ENCODE measurements around the gene OCA2. TPM values are rescaled to one million over a fixed set of nuclear protein-coding genes. Genes with fewer than 3 reads are reported as not detected.
"Not testable (repeated sequence)": the region's sequence is repeated elsewhere in the genome, so short reads cannot be mapped to it uniquely, and the experiment has no call there.

Gene OCA2
- total RNA-seq, 1 donor from 2014 or later = not detected

GRCh38 chr15:27776501-27776900 is 322.6 kb downstream of the OCA2 start:
- intact Hi-C loops (cut with micrococcal nuclease) = no loop called here

DNA sequence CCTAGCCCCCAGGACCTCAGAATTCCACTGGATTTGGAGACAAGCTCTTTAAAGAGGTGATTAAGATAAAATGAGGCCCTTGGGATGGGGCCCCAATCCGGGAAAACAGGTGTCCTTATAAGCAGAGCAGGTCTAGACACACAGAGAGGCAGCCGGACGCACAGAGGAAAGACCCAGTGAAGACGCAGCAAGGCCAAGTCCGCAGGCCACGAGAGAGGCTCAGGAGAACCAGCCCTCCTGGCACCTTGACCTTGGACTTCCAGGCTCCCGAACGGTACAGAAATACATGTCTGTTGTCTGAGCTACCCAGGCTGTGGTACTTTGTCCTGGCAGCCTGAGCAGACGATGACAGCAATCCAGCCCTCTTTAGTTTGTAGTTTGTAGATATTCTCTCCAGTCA is 324.5 kb downstream of the OCA2 start:
- intact Hi-C loops (cut with micrococcal nuclease) = no loop called here

- intact Hi-C loops (cut with micrococcal nuclease) = no loop called here
Observed at GRCh38 chr15:27774191-27774590, 324.9 kb downstream of the OCA2 start.

DNA sequence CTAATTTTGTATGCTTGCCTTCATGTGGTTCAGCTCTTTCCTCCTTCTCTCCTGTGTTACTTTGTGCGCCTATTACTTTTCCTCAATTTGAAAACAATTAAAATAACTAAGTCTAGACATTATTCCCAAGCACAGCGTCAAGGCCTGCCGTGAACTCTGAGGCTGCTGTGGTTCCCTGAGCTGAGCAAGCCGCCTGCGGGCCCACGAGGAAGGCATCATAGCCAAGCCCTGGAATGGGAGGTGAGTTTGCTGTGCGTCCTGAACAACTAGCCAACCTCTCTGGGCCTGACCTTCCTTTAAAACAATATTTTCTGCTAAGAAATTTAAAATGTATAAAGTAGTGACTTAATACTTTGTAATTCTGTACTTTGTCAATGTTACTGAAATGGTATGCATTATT is 327.2 kb downstream of the OCA2 start:
- intact Hi-C loops (cut with micrococcal nuclease) = no loop called here

- intact Hi-C loops (cut with micrococcal nuclease) = no loop called here
Observed at GRCh38 chr15:27770769-27771554, 328.2 kb downstream of the OCA2 start.

- intact Hi-C loops (cut with micrococcal nuclease) = no loop called here
Observed at GRCh38 chr15:27770086-27770607, 329.0 kb downstream of the OCA2 start.

DNA sequence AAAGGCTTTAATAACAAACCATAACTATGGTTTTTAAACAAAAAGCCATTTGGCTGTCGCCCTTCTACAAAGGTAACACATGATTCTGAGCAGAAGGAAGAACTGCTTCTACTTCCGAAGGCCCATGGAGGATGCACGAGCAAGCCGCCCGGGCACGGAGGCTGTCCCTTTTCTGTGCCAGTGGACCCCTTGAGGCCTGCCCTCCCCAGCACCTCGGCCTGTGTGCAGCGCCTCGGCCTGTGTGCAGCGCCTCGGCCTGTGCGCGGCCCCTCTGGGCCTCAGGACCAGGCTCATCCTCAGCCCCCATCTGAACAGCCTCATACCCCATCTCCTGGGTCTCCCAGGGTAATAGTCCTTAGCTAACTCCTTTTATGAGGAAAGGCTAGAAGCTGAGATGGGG is 329.5 kb downstream of the OCA2 start:
- intact Hi-C loops (cut with micrococcal nuclease) = no loop called here

GRCh38 chr15:27768732-27769475 is 330.2 kb downstream of the OCA2 start:
- intact Hi-C loops (cut with micrococcal nuclease) = no loop called here

DNA sequence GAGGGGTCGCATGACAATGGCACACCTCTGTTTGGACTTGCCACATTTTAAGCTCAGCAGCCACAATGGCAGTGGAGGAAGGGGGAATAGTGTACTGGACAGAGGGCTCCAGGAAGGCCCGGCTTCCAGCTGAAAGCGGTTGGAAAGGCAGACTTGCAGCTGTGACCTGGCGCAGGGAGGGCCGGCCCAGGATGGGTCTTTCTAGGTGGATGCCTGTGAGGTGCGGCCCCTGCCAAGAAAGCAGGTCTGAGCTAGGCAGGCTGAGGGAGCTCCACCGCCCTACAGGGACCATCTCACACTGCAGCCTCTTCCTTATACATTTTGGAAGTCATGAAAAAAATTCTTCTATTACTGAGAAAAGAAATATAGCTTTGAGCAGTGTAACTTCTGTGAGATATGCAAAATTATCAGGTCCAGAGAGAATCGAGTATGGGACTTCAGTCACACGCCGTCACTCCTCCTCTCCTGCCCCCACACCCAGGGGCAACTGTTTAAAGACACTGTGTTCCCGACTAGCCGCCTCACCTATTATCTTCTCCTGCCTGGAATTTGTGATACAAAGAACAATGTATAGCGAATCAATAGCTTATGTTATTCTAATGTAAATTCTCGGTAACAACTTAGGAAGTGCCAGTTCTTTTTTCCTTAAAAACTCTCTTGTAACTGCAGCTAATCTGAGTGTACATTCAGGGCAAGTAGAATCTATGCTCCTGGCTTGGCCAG is 331.0 kb downstream of the OCA2 start:
- intact Hi-C loops (cut with micrococcal nuclease) = no loop called here

DNA sequence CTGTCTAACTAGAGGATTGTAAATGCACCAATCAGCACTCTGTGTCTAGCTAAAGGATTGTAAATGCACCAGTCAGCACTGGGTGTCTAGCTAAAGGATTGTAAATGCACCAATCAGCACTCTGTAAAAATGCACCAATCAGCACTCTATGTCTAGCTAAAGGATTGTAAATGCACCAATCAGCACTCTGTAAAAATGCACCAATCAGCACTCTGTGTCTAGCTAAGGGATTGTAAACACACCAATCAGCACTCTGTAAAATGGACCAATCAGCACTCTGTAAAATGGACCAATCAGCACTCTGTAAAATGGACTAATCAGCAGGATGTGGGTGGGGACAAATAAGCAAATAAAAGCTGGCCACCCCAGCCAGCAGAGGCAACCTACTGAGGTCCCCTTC is 331.7 kb downstream of the OCA2 start:
- intact Hi-C loops (cut with micrococcal nuclease) = not testable (repeated sequence)

DNA sequence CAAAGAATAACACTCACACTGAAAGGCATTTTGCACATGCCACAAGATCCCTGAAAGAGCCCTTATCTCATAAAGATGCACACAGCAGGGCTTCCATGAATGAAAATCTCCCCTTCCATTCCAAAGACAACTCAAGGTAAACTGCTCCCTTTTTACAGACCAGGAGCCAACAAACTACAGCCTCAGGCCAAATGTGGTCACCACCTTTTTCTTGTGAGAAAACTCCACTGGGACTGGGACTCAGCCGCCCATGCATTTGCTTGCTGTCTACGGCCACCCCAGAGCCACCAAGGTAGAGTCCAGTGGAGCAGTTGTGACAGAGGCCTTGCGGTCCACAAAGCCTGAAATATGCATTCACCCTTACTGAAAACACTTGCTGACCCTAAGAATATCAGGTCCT is 334.8 kb downstream of the OCA2 start:
- intact Hi-C loops (cut with micrococcal nuclease) = no loop called here

- intact Hi-C loops (cut with micrococcal nuclease) = no loop called here
Observed at GRCh38 chr15:27763514-27763913, 335.6 kb downstream of the OCA2 start.

DNA sequence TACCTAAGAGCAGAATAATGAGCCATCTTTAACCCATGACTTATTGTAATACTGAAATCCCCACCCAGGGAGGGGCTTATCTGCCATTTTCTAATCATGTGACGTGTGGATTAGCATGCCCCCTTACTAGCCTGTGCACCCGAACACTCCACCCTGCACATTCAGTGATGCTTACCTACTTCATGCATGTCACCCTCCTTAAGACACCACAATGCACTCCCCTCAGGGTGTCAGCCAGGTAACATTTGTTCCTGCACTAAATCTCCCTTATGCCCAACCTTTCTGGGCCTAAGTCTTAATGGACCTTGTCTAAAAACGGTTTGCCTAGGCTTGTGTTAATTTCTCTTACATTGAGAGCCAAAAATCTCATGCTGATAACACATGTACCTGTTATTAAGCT is 336.6 kb downstream of the OCA2 start:
- intact Hi-C loops (cut with micrococcal nuclease) = no loop called here

DNA sequence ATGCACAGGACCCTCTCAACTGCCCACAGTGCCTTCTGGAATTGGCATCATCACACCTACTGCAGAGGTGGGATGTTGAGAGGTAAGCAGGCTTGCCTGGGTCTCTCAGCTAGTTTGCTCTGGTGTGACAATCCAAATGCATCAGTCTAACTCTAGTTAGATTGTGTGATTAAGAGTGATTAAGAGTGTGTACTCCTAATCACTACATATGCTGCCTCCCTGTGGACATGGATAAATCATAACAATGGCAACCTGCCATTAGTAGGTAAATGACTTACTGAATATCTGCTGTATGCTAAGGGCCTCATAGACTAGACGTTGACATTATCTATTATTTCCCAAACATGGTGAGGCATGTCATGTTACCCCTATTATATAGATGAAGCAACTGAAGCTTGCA is 342.1 kb downstream of the OCA2 start:
- intact Hi-C loops (cut with micrococcal nuclease) = no loop called here

- intact Hi-C loops (cut with micrococcal nuclease) = no loop called here
Observed at GRCh38 chr15:27752691-27753090, 346.4 kb downstream of the OCA2 start.

- intact Hi-C loops (cut with micrococcal nuclease) = no loop called here
Observed at GRCh38 chr15:27747997-27748396, 351.1 kb downstream of the OCA2 start.

GRCh38 chr15:27746401-27746955 is 352.6 kb downstream of the OCA2 start:
- intact Hi-C loops (cut with micrococcal nuclease) = no loop called here

- intact Hi-C loops (cut with micrococcal nuclease) = no loop called here
Observed at GRCh38 chr15:27744641-27745040, 354.5 kb downstream of the OCA2 start.

GRCh38 chr15:27743638-27744037 is 355.5 kb downstream of the OCA2 start:
- intact Hi-C loops (cut with micrococcal nuclease) = no loop called here

DNA sequence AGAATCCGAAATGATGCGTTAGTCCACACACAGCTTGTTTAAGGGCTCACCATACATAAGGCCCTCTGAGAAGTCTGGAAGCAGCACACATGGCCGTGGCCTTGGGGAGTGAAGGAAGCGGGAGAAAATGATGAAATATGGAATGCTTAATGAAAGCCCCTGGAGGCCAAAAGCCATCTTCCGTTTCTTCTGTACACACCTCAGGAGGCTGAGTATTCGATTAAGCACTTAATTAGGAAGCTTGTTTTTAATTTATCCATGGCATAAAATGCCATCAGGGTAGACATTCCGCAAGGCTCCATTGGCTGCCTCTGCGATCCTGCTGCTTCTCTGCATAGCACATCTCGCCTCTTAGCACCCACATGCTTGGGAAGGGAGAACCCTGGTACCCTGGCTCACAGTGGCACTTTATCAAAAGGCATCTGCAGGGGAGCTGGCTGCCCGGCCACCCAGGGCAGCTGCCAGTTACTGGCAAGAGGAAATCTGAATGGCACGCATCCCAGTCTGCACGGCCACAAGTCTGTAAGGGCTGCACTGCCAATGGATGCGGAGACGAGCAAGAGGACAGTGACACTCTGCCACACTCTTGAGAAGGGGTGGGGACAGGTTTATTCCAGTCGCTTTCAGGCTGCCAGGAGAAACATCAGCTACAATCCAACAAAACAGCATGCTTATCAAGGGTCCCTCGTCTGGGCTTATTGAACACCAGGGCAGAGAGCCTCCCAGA is 356.2 kb downstream of the OCA2 start:
- intact Hi-C loops (cut with micrococcal nuclease) = no loop called here

Measured in T-helper 2 cell treated with Interferon-gamma antibody and Interleukin-4, amounts not matched to agents 100 ng/mL and 5 ng/mL, for 36 hours (primary cell).